PC-3 (cell line): ENCODE measurements around the gene NOC4L.

ENCODE experiments used
- EZH2 ChIP-seq: fragments of 300-600 bp; sonication (generic); IDR thresholded peaks from one replicate; pipeline ENCODE4 v1.6.1; 2017; ENCODE audit warnings: antibody characterized with exemption, mild to moderate bottlenecking, low read length; ENCODE audit not compliant: unreplicated experiment
- EZH2phosphoT487 ChIP-seq: fragments of 300-600 bp; sonication (generic); IDR thresholded peaks from 2 replicates; pipeline ENCODE4 v1.6.1; 2018; ENCODE audit warnings: mild to moderate bottlenecking, antibody characterized with exemption, low read length, borderline replicate concordance
- TF ChIP-seq, protein P1 (sequence below): fragments of 300-600 bp; sonication (generic); conservative IDR thresholded peaks from 2 replicates; pipeline ENCODE4 v1.5.1; 2017; ENCODE audit warnings: antibody characterized with exemption, low read depth, mild to moderate bottlenecking, low read length

DNA sequence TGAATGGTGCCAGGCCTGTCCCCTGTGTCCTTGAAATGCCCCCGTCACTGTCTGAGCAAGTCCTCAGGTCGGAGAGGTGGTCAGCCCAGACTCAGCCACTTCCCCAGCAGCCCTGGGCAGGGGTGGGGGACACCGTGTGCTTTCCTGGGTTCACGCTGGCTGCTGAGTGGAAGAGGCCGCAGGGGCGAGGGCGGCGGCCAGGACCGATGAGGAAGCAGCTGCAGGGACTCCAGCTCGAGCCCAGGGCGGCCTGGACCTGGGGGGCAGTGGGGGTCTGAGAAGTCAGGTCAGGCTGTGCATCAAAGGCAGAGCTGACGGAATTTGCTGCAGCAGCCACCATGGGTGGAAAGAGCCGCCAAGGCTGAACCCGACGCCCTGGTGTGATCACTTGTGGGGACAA is 28.4 kb downstream of the NOC4L start:
- TF ChIP-seq, protein P1, sequence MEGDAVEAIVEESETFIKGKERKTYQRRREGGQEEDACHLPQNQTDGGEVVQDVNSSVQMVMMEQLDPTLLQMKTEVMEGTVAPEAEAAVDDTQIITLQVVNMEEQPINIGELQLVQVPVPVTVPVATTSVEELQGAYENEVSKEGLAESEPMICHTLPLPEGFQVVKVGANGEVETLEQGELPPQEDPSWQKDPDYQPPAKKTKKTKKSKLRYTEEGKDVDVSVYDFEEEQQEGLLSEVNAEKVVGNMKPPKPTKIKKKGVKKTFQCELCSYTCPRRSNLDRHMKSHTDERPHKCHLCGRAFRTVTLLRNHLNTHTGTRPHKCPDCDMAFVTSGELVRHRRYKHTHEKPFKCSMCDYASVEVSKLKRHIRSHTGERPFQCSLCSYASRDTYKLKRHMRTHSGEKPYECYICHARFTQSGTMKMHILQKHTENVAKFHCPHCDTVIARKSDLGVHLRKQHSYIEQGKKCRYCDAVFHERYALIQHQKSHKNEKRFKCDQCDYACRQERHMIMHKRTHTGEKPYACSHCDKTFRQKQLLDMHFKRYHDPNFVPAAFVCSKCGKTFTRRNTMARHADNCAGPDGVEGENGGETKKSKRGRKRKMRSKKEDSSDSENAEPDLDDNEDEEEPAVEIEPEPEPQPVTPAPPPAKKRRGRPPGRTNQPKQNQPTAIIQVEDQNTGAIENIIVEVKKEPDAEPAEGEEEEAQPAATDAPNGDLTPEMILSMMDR, result no peak
- no peak for TF ChIP-seq EZH2phosphoT487
- no peak for TF ChIP-seq EZH2
